Measurements from ENCODE around the gene MIB2. TPM values are rescaled to one million over a fixed set of nuclear protein-coding genes. Genes with fewer than 3 reads are reported as not detected.
"Not testable (repeated sequence)": the region's sequence is repeated elsewhere in the genome, so short reads cannot be mapped to it uniquely, and the experiment has no call there.

MIB2 gene
- total RNA-seq, 2 experiments from 2014 or later: 27.6 to 31.7 TPM

GRCh38 chr1:1627829-1628753 is 12.8 kb downstream of the MIB2 start:
- peaks cover 4% of the 10 kb centered on the region for H3K27me3 Mint-ChIP-seq (ENCODE audit: low read depth)
- no peaks in the 10 kb centered on the region for H3K9me3 Mint-ChIP-seq
- intact Hi-C loops (cut with micrococcal nuclease): loop anchor here (2.0 kb wide), 1 partner anchor 13 kb away; the partner anchor contains the start of gene MIB2
- CTCF ChIA-PET: interaction anchor here (1.2 kb wide), 2 partner anchors 7 to 10 kb away, joined by 3 to 4 read pairs; no protein-coding TSS in a partner anchor
- peaks cover 4% of the 10 kb centered on the region for H3K4me1 Mint-ChIP-seq (ENCODE audit: low read depth)
- no peak overlapping the region for H3K27ac Mint-ChIP-seq
- H3K36me3 Mint-ChIP-seq (ENCODE audit: low read depth): peaks cover 2% of the 10 kb centered on the region
- no peak overlapping the region for H3K4me3 Mint-ChIP-seq
- DNase-seq: no peak

- intact Hi-C loops (cut with micrococcal nuclease): loop anchor here (2.0 kb wide), 1 partner anchor 14 kb away; the partner anchor contains the start of gene MIB2
- H3K36me3 Mint-ChIP-seq (ENCODE audit: low read depth): peaks cover 2% of the 10 kb centered on the region
- H3K9me3 Mint-ChIP-seq: no peaks in the 10 kb centered on the region
- H3K4me1 Mint-ChIP-seq (ENCODE audit: low read depth): peaks cover 4% of the 10 kb centered on the region
- DNase-seq: peak; percentile 56
- H3K27me3 Mint-ChIP-seq (ENCODE audit: low read depth): peaks cover 4% of the 10 kb centered on the region
- CTCF ChIA-PET: interaction anchor here (1.2 kb wide), 2 partner anchors 8 to 11 kb away, joined by 3 to 4 read pairs; no protein-coding TSS in a partner anchor
- H3K27ac Mint-ChIP-seq: no peak overlapping the region
- peak overlapping the region; percentile 12 for H3K4me3 Mint-ChIP-seq
Observed at GRCh38 chr1:1628754-1629429, 13.6 kb downstream of the MIB2 start.

GRCh38 chr1:1629430-1630190 is 14.3 kb downstream of the MIB2 start:
- Mint-ChIP-seq H3K27me3 (ENCODE audit: low read depth) (peaks cover 4% of the 10 kb centered on the region), H3K4me3 (peak overlapping the region; percentile 42), H3K9me3 (no peaks in the 10 kb centered on the region), H3K4me1 (ENCODE audit: low read depth) (peaks cover 4% of the 10 kb centered on the region), H3K27ac (no peak overlapping the region), H3K36me3 (ENCODE audit: low read depth) (peaks cover 2% of the 10 kb centered on the region)
- DNase-seq: peak; percentile 41
- intact Hi-C loops (cut with micrococcal nuclease): loop anchor here (2.0 kb wide), 1 partner anchor 15 kb away; the partner anchor contains the start of gene MIB2
- CTCF ChIA-PET: interaction anchor here (1.2 kb wide), 2 partner anchors 9 to 12 kb away, joined by 3 to 4 read pairs; no protein-coding TSS in a partner anchor

GRCh38 chr1:1630191-1630964 is 15.1 kb downstream of the MIB2 start:
- Mint-ChIP-seq H3K36me3 (ENCODE audit: low read depth) (peaks cover 2% of the 10 kb centered on the region), H3K4me3 (peak overlapping the region; percentile 68), H3K27ac (peak overlapping the region; percentile 78), H3K27me3 (ENCODE audit: low read depth) (peaks cover 4% of the 10 kb centered on the region), H3K9me3 (no peaks in the 10 kb centered on the region), H3K4me1 (ENCODE audit: low read depth) (peaks cover 4% of the 10 kb centered on the region)
- peak; percentile 92 for DNase-seq
- intact Hi-C loops (cut with micrococcal nuclease): no loop called here
- CTCF ChIA-PET: interaction anchor here (0.7 kb wide), 1 partner anchor 408 kb away, joined by 3 read pairs; no protein-coding TSS in a partner anchor

GRCh38 chr1:1630965-1631781 is 15.9 kb downstream of the MIB2 start:
- H3K36me3 Mint-ChIP-seq (ENCODE audit: low read depth): peaks cover 2% of the 10 kb centered on the region
- H3K4me3 Mint-ChIP-seq: no peak overlapping the region
- DNase-seq: no peak
- intact Hi-C loops (cut with micrococcal nuclease): no loop called here
- H3K27me3 Mint-ChIP-seq (ENCODE audit: low read depth): peaks cover 4% of the 10 kb centered on the region
- H3K4me1 Mint-ChIP-seq (ENCODE audit: low read depth): peaks cover 4% of the 10 kb centered on the region
- CTCF ChIA-PET: interaction anchor here (0.7 kb wide), 1 partner anchor 407 kb away, joined by 3 read pairs; no protein-coding TSS in a partner anchor
- H3K27ac Mint-ChIP-seq: no peak overlapping the region
- H3K9me3 Mint-ChIP-seq: no peaks in the 10 kb centered on the region

GRCh38 chr1:1631782-1632420 is 16.6 kb downstream of the MIB2 start, which contains the start of gene MMP23B:
Gene MMP23B (plus strand): TSS chr1:1632173. CDS start chr1:1632219, 46 bp downstream.
- H3K27ac Mint-ChIP-seq: no peak within 1 kb of the TSS
- peaks cover 4% of the 10 kb centered on the region for H3K4me1 Mint-ChIP-seq (ENCODE audit: low read depth)
- H3K36me3 Mint-ChIP-seq (ENCODE audit: low read depth): peaks cover 2% of the 10 kb centered on the region
- H3K9me3 Mint-ChIP-seq: no peaks in the 10 kb centered on the region
- CTCF ChIA-PET: no interaction called here
- H3K4me3 Mint-ChIP-seq: no peak within 1 kb of the TSS
- intact Hi-C loops (cut with micrococcal nuclease): no loop called here
- peaks cover 4% of the 10 kb centered on the region for H3K27me3 Mint-ChIP-seq (ENCODE audit: low read depth)
- DNase-seq: no peak

- intact Hi-C loops (cut with micrococcal nuclease); H3K4me1 Mint-ChIP-seq (ENCODE audit: low read depth); H3K36me3 Mint-ChIP-seq (ENCODE audit: low read depth); H3K27me3 Mint-ChIP-seq (ENCODE audit: low read depth); DNase-seq; CTCF ChIA-PET; H3K9me3 Mint-ChIP-seq; H3K4me3 Mint-ChIP-seq; H3K27ac Mint-ChIP-seq: not testable (repeated sequence)
Observed at GRCh38 chr1:1633409-1633808, 18.1 kb downstream of the MIB2 start.

GRCh38 chr1:1634613-1635012 is 19.3 kb downstream of the MIB2 start:
- CTCF ChIA-PET; H3K27me3 Mint-ChIP-seq (ENCODE audit: low read depth); intact Hi-C loops (cut with micrococcal nuclease): not testable (repeated sequence)

GRCh38 chr1:1636621-1637478 is 21.6 kb downstream of the MIB2 start:
- intact Hi-C loops (cut with micrococcal nuclease); H3K9me3 Mint-ChIP-seq; DNase-seq; H3K4me1 Mint-ChIP-seq (ENCODE audit: low read depth); CTCF ChIA-PET; H3K27me3 Mint-ChIP-seq (ENCODE audit: low read depth); H3K4me3 Mint-ChIP-seq; H3K27ac Mint-ChIP-seq; H3K36me3 Mint-ChIP-seq (ENCODE audit: low read depth): not testable (repeated sequence)

More at GRCh38 chr1:1634613-1635012, 19.3 kb downstream of the MIB2 start:
- H3K27ac Mint-ChIP-seq; H3K4me3 Mint-ChIP-seq; DNase-seq; H3K9me3 Mint-ChIP-seq; H3K36me3 Mint-ChIP-seq (ENCODE audit: low read depth); H3K4me1 Mint-ChIP-seq (ENCODE audit: low read depth): not testable (repeated sequence)

- H3K4me3 Mint-ChIP-seq; CTCF ChIA-PET; H3K27ac Mint-ChIP-seq; H3K4me1 Mint-ChIP-seq (ENCODE audit: low read depth); intact Hi-C loops (cut with micrococcal nuclease); DNase-seq; H3K9me3 Mint-ChIP-seq; H3K27me3 Mint-ChIP-seq (ENCODE audit: low read depth); H3K36me3 Mint-ChIP-seq (ENCODE audit: low read depth): not testable (repeated sequence)
Observed at GRCh38 chr1:1637479-1637875, 22.2 kb downstream of the MIB2 start.

Measured in activated naive CD4-positive, alpha-beta T cell treated with anti-CD3 and anti-CD28 coated beads for 36 hours (primary cell).